ENCODE results near the gene ISLR2.
"Not testable (repeated sequence)": the region's sequence is repeated elsewhere in the genome, so short reads cannot be mapped to it uniquely, and the experiment has no call there.

ISLR2 gene, protein sequence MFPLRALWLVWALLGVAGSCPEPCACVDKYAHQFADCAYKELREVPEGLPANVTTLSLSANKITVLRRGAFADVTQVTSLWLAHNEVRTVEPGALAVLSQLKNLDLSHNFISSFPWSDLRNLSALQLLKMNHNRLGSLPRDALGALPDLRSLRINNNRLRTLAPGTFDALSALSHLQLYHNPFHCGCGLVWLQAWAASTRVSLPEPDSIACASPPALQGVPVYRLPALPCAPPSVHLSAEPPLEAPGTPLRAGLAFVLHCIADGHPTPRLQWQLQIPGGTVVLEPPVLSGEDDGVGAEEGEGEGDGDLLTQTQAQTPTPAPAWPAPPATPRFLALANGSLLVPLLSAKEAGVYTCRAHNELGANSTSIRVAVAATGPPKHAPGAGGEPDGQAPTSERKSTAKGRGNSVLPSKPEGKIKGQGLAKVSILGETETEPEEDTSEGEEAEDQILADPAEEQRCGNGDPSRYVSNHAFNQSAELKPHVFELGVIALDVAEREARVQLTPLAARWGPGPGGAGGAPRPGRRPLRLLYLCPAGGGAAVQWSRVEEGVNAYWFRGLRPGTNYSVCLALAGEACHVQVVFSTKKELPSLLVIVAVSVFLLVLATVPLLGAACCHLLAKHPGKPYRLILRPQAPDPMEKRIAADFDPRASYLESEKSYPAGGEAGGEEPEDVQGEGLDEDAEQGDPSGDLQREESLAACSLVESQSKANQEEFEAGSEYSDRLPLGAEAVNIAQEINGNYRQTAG

DNA sequence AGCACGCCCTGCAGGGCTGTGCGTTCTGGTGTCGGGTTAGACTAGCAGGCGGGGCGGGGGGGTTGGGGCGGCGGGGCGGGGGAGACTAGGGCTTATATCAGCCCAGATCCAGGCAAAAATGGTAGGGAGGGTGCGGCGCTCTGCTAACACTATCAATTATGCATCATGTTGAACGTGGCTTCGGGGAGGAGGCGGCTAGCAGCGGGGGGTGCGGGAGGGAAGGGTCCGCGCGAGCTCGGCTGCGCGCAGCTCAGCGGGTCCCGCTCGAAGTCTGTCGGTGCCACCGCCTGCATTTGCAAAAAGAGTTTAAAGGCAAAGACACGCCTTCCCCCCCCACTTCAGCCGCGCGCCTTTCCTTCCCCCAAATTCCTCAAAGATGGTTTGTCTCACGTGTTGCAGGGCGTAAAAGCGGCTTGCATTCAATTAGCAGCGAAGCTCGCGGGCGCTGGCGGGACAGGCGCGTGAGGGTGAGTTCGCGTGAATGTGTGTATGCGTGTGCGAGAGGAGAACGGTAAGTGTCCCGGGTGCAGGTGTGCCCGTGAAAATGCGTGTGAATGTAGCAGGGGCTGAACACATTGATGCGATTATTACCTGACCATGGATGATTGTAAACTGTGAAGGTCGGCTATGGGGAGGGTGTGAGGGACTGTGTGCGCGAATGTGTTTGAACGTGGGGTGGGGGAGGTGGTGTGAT lies at the start of gene ISLR2:
ISLR2 (plus strand) TSS at position 432 of the 694 bp plus-strand sequence. CDS start 2,169 bp downstream, outside the sequence.
- H3K4me3 ChIP-seq (ENCODE audit: low read depth, low read length) = no peak within 1 kb of the TSS
- TF ChIP-seq, protein P1, sequence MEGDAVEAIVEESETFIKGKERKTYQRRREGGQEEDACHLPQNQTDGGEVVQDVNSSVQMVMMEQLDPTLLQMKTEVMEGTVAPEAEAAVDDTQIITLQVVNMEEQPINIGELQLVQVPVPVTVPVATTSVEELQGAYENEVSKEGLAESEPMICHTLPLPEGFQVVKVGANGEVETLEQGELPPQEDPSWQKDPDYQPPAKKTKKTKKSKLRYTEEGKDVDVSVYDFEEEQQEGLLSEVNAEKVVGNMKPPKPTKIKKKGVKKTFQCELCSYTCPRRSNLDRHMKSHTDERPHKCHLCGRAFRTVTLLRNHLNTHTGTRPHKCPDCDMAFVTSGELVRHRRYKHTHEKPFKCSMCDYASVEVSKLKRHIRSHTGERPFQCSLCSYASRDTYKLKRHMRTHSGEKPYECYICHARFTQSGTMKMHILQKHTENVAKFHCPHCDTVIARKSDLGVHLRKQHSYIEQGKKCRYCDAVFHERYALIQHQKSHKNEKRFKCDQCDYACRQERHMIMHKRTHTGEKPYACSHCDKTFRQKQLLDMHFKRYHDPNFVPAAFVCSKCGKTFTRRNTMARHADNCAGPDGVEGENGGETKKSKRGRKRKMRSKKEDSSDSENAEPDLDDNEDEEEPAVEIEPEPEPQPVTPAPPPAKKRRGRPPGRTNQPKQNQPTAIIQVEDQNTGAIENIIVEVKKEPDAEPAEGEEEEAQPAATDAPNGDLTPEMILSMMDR (IDR thresholded peaks at IDR 0.05; ENCODE audit: borderline replicate concordance, insufficient read depth, low read depth, low read length) = no peak

DNA sequence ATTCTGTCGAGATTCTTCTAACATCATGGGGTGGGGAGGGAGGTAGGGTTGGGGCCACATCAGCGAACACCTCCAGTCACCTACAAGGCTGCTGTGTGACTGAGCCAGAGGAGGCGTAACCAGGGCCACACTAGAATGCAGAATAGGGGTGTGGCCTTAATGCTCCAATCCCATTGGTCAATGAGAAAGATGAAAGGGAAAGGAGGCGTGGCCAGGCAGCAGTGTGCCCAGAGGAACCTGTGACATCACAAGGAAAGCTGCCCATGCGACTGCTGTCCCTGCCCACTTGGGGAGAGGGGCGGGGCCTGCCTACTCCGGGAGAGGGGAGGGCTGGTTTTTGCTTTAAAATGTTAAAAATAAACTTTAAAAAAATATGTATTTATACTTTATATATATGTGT lies 47.9 kb upstream of the ISLR2 start, which contains the start of gene GOLGA6A:
GOLGA6A (minus strand) TSS at position 101 of the 400 bp plus-strand sequence; CDS start at position 60, 41 bp downstream.
- not testable (repeated sequence) for H3K4me3 ChIP-seq (ENCODE audit: low read depth, low read length)

DNA sequence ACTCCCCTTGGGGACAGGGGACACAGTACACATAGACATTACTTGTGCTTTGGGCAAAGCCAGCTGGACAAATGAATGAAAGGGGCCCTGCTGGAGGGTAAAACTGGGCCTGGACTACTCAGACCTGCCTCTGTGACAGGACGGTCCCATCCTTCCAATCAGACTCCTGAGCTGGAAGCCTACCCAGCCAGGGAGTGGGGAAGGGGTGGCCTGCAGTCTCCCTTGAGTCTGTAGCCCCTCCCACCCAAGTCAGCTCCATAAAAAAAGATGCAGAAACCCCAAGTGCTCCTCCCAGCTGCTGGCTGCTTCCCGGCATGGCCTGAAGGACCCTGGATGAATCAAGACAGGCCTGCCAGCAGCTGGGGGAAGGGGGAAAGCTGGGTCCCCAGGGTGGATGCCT lies 35.8 kb upstream of the ISLR2 start:
- H3K4me3 ChIP-seq (ENCODE audit: low read depth, low read length) = not testable (repeated sequence)

DNA sequence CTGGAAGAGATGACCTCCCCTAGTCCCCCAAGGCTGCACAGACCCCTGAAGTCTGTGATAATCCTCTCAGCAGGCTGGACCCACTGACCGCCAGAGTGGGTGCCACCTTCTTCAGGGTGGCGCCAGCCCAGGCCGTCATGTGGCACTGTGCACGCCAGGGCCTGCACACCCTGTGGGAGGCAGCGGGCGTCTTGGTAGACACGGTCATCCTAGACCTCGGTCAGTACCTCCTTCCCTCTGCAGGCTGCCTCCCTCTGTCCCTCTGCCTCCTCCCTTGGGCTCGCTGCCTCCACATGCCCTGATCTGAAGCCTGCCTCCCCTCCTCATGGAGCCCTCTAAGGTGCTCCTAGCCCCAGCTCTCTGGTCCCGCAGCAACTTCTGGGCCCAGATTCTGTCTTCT lies 34.8 kb upstream of the ISLR2 start:
- H3K4me3 ChIP-seq (ENCODE audit: low read depth, low read length) = not testable (repeated sequence)

DNA sequence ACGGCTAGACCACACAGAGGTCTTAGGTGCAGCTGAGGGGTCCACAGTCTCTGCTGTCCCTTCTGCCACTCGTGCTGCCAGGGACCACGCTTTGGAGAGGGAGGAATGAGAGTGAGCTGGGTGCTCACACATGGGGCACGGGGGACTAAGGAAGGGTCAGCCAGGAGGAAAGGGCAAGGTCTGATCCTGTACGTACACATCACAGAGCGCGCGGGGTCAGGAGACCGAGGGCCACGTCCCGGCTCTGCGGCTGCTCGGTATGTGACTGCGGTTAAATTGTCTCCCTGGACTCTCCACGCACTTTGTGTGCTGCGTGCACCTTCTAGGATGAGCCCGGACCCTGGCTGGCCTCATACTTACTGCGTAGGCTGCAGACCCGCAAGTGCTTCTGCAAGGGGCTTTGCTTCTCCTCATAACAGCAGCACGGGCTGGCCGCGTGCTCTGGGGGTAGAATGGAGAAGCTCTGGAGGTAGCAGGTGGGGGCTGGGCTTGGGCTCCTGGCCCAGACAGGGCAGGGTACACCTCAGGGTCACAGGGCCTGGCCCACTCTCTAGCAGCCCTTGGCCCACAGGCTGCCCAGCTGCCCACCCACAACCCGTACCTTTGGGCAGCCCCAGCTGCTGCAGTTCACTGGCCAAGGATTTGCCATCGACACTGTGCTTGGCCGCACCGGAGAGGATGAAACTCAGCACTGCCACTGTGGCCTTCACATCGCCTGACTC lies 33.5 kb upstream of the ISLR2 start:
- not testable (repeated sequence) for H3K4me3 ChIP-seq (ENCODE audit: low read depth, low read length)

DNA sequence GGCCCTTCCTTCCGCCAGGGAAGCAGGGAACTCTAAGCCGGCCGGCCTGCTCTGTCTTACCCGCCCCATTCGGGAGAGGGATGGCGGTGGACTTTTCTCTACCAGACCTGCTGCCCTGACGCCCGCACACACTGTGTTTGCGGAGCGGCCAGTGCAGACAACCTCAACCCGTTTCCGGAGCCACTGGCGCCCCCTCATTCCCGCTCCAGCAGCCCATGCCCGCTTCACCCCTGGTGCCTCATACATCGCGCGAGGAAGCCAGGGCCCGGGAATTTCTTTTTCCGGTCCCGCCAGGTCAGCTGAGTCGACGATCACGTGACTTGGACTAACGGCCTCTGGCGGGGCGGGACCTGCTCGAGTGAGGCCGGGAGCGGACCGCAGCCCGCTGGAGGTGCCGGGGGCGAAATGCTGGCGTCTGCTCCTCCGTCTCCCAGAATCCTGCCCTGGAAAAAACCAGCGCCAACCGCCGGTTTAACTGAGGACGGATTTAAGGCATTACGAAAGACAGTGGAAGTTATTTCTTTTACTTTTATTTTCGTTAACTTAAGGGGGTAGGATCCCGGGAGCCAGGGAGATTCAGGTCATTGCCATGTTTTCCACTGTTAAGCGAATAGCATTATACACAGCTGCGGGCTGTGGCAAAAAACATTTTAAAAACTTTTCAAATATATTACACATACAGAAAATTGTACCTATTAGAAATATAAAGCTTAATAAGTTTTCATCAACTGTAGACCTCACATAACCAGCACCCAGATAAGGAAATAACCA lies 30.2 kb upstream of the ISLR2 start:
- H3K4me3 ChIP-seq (ENCODE audit: low read depth, low read length) = peak overlapping the region; percentile 10

DNA sequence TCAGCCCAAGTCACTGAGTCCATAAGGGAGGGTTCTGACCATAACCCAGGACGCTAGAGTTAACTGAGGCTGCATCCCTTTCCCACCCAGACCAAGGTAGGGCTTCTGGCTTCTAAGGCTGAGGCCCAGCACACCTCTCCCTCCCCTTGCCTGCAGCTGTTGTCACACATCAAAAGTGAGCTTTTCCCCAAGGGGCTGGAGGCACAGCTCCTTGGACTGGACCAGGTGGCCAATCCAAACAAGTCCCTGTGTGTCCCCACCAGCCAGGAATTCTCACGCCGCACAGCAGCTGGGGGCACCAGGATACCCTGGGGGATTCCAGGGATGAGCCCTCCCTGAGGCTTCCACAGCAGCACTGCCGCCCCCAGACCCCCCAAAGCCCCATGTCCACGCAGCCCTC lies 22.3 kb upstream of the ISLR2 start:
- TF ChIP-seq, protein P1 (IDR thresholded peaks at IDR 0.05; ENCODE audit: borderline replicate concordance, insufficient read depth, low read depth, low read length) = no peak
- no peak overlapping the region for H3K4me3 ChIP-seq (ENCODE audit: low read depth, low read length)

DNA sequence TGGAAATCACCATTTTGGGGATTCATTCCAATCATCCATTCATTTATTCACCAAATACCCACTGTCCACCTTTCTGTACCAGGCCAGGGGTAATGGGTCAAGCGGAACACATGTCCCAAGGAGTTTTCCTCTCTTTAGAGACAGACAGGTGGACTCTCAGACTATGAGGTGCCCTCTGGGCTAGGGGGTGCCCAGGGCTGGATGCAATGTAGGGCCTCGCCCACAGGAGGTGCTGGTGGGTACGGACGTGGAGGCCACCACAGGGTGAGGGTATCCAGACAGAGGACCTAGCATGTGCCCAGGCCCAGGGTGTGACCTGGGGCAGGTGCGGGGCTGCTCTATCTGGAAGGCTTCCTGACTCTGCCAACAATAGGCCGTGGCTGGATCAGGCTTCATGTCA lies 21.8 kb upstream of the ISLR2 start:
- TF ChIP-seq, protein P1 (IDR thresholded peaks at IDR 0.05; ENCODE audit: borderline replicate concordance, insufficient read depth, low read depth, low read length) = peak; percentile 25; the same call in 1 of the 2 replicates
- H3K4me3 ChIP-seq (ENCODE audit: low read depth, low read length) = not testable (repeated sequence)

DNA sequence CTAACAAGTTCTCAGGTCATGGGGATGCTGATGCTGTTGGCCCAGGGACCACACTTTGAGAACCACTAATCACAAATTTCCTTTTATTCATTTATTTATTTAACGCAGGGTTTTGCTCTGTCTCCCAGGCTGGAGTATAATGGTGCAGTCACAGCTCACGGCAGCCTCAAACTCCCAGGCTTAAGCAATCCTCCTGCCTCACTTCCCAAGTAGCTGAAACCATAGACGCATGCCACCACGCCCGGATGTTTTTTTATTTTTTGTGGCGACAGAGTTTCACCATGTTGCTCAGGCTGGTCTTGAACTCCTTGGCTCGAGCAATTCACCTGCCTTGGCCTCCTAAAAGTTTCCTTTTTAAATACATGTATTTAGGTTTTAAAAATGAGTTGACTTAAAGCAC lies 20.7 kb upstream of the ISLR2 start:
- TF ChIP-seq, protein P1 (IDR thresholded peaks at IDR 0.05; ENCODE audit: borderline replicate concordance, insufficient read depth, low read depth, low read length) = no peak
- H3K4me3 ChIP-seq (ENCODE audit: low read depth, low read length) = no peak overlapping the region
